Measurements from ENCODE around the gene UVSSA.
"Not testable (repeated sequence)": the region's sequence is repeated elsewhere in the genome, so short reads cannot be mapped to it uniquely, and the experiment has no call there.

Gene UVSSA

GRCh38 chr4:1366371-1367229, 19.6 kb downstream of the UVSSA start:
- no peak for DNase-seq

- no peak for DNase-seq
Measured at GRCh38 chr4:1367230-1367935, 20.4 kb downstream of the UVSSA start.

DNA sequence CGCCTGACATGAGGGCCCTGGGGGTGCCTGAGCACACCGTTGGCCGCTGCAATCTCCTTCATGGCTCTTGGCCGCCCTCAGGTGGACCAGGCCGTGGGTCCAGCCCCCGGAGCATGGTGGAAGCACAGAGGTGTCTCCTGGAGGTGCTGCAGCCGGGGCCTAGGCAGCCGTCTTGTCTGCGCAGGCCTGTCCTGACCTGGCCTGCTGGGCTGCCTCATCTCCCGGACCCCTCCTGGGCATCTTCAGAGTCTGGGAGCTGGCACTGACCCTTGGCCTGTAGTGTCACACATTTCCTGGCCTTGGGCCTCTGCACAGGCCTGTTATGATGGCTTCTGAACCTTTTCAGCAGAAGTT, 20.9 kb downstream of the UVSSA start:
- no peak for DNase-seq

- DNase-seq: no peak
Measured at GRCh38 chr4:1368421-1369090, 21.5 kb downstream of the UVSSA start.

DNA sequence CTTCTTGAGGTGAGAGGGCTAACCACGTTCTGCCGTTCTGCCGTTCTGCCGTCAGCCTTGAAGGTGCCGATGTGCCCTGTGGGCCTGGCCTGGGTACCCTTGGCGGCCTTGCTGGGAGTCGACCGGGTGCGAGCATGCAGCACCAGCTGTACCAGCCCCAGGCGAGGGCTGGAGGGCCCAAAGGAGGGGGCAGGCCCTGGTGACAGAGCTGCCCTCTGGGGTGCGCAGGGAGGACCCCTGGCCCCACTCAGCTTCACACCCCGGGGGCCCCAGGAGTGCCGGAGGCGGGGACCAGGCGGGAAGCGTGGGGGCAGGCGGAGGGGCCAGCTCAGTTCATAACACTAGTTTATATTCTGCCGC, 22.1 kb downstream of the UVSSA start:
- DNase-seq: no peak

- no peak for DNase-seq
Measured at GRCh38 chr4:1369479-1370079, 22.6 kb downstream of the UVSSA start.

- no peak for DNase-seq
Measured at GRCh38 chr4:1370321-1371124, 23.5 kb downstream of the UVSSA start.

- DNase-seq: no peak
Measured at GRCh38 chr4:1371176-1372165, 24.5 kb downstream of the UVSSA start.

DNA sequence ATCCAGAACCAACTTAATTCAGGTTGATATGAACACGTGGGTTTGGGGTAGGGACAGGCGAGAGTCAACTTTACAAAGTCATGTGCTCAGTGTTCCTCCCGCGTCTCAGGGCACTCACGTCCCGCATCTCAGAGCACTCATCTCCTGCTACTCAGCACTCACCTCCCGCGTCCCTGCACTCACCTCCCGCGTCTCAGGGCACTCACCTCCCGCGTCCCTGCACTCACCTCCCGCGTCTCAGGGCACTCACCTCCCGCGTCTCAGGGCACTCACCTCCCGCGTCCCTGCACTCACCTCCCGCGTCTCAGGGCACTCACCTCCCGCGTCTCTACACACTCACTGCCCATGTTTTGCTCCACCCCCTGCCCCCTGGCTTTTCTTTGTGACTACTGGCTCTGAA, 25.6 kb downstream of the UVSSA start:
- not testable (repeated sequence) for DNase-seq

- DNase-seq: no peak
Measured at GRCh38 chr4:1373892-1374705, 27.1 kb downstream of the UVSSA start.

- no peak for DNase-seq
Measured at GRCh38 chr4:1374706-1375045, 27.7 kb downstream of the UVSSA start.

DNA sequence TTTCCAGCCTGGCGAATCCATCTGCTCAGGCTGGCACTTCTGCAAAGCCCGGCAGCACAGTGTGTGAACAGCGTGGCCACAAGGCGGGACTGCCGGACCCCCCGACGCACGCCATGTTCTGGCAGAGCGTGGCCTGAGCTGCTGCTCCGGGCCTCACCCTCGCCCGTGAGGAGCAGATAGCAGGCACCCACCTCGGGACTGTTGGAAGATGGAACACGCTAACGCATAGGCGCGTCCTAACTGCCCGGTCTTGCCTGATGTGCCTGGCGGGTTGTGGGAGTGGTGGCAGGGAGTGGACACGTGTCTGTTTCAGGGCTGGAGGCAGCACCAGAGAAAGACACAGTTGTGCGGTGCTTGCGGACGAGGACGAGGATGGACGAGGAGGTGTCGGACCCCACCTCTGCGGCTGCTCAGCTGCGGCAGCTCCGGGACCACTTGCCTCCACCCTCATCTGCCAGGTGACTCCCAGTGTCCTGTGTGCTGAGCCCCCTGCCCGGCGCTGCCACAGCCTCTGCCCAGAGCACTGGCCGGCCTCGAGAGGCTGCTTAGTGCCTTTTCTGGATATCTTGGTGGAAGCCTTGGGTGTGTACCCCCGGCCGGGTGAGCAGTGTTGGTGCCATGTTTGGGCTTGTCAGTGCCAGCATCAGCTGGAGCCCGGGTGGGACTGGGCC, 28.2 kb downstream of the UVSSA start:
- no peak for DNase-seq

DNA sequence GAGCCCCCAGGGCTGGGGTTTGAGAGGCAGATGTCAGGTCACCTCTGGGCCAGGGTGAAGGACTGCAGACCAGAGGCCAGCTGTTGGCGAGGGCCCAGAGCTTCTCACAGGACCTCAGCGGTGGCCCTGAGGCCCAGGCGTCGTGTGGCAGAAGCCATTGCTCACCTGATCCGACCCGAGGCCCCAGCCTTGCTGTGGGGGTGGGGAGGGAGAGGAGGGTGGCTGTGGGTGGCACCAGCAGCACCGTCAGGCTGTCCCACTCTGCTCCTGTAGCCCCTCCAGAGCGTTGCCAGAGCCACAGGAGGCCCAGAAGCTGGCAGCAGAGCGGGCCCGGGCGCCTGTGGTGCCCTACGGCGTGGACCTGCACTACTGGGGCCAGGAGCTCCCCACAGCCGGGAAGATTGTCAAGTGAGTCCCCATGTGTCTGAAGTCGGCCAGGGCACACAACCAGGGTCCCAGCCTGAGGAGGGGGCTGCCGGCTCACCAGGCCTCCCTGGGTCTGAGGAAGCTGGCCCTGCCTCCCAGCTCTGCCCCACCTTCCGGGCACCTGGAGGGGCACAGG, 28.8 kb downstream of the UVSSA start:
- no peak for DNase-seq

- no peak for DNase-seq
Measured at GRCh38 chr4:1376391-1376840, 29.4 kb downstream of the UVSSA start.

GRCh38 chr4:1376841-1377605, 30.0 kb downstream of the UVSSA start:
- no peak for DNase-seq

DNA sequence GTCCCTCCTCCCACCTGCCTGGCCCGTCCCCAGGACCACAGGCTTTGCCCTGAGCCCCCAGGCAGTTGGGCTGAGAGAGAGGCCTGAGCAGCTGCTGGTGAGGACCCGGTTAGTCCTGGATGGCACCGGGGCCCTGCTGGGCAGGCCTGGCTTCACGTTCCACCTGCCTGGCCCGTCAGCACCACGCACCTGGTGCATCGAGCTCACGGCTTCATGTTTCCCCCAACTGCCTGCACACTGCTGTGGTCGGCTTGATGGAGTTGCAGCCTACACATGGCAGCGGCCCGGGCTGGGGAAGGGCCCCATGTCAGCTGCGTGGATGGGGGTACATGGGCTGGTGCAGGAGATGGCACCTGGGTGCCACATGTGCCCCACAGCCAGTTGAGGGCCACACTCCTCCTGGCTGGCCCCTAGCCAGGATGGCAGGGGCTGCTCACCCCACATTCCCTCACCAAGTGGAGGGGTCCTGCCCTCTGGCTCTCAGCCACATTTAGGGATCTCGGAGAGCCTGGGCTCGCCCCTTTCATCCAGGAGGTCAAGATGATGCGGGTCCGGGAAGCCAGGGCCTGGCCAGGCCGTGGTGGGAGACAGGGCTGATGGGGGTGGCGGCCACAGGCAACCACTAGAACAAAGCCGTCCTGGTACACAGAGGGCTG, 30.7 kb downstream of the UVSSA start:
- no peak for DNase-seq

DNA sequence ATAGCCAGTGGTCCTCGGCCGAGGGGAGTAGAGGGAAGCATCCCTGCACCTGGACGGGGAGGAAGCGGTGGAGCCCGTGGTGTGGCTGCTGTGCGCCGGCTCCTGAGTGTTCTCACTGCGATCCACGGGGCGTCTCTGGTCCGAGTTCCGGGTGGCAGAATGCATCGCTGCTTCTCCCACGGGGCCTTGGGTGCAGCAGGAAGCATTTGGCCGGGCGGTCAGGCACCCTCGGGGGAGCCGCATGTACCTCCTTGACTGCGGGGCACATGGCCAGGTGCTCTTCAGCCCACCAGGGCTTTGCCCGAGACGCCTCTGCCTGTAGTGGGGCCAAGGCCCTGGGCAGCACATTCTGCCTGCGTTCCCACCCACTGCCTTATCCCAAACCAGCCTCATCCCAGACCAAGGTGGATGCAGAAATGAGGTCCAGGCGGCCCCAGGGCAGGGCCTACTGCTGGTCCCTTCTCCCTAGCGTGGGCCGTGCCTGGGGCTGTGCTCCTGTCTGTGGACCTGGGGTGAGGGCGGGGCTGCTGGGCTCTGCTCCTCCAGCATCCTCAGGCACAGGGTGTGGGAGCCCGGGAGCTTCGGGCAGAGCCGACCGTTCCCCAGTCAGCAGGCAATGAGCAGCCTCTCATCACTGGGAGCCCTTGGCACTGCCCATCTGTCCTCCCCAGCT, 31.7 kb downstream of the UVSSA start:
- DNase-seq: no peak

DNA sequence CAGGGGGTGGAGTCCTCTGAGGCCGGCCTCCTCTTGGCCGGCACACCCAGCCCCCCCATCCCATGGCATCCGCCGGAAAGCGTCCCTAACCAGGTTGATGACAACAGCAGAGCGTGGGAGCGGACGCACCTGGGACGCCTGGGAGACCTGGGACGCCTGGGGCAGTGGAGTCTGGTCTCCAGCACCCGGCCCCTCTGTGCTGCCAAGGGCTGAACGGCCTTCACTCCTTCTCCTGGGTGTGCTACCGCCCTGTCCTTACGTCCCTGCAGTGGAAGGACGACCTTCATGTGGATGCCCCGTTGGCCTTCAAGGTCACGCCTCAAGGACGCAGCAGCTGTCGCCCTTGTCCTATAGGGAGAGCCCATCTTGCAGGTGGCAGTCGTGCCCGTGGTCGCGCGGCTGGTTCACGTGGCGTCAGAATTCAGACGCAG, 32.4 kb downstream of the UVSSA start:
- DNase-seq: no peak

Measured in NCI-H1092 (cell line).